ENCODE results near the gene TMEM215.
"Not testable (repeated sequence)": the region's sequence is repeated elsewhere in the genome, so short reads cannot be mapped to it uniquely, and the experiment has no call there.

Gene TMEM215, protein sequence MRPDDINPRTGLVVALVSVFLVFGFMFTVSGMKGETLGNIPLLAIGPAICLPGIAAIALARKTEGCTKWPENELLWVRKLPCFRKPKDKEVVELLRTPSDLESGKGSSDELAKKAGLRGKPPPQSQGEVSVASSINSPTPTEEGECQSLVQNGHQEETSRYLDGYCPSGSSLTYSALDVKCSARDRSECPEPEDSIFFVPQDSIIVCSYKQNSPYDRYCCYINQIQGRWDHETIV

DNA sequence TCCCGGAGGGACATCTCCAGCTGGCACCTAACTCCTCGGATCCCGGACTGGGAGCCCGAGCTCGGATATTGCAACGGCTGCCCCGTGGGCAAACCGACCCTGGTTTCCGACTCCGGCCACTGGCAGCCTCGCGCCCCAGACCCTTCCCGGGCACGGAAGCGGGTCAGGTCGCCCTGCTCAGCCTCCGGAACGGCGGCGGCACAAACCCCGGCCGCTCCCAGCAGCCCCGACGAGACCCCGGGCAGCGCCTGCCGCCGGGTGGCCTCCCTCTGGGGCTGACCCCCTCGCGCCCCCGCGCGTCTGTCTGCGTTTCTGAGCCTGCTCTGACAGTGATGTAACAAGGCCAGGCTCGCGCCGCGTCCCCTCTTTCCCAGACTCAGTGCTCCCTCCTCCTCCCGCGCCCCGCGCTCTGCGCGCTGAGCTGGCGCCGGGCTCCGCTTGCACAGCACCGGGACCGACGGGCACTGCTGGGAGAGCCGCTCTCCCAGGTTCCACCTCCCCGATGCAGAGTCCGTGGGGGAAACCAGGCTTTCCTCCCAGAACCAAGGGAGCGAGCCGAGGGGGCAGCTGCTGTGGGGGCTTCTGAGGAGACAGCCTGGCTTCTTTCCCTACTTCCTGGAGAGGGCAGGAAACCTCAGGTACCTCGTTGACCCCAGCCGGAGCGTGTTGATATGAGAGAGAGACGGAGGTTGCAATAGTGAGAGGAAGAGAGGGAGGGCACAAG lies at the start of gene TMEM215:
TSS of gene TMEM215 (plus strand) at position 373 of the 724 bp plus-strand sequence. CDS start 644 bp downstream, outside the sequence.
- peak; percentile 84 for DNase-seq

DNA sequence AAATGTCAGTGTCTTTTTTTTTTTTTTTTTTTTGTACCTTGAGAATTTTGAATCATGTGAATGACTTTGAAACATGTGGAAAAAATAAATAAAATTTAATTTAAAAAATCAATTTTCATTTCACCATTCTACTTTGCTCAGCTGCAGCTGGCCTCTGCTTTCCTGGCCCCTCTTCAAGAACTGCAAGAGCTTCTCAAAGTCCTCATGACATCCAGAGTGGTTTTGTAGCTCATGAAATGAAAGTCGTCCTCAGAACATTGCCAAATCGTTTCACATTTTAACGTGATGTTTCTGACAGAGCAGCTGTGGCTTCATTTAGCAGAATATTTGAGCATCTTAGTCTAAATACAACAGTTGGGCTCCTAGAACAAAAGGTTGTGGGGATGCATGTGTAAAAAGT lies 47.9 kb upstream of the TMEM215 start:
- DNase-seq = no peak

- DNase-seq = no peak
Measured at GRCh38 chr9:32737378-32737777, 46.0 kb upstream of the TMEM215 start.

- no peak for DNase-seq
Measured at GRCh38 chr9:32738501-32739172, 44.7 kb upstream of the TMEM215 start.

DNA sequence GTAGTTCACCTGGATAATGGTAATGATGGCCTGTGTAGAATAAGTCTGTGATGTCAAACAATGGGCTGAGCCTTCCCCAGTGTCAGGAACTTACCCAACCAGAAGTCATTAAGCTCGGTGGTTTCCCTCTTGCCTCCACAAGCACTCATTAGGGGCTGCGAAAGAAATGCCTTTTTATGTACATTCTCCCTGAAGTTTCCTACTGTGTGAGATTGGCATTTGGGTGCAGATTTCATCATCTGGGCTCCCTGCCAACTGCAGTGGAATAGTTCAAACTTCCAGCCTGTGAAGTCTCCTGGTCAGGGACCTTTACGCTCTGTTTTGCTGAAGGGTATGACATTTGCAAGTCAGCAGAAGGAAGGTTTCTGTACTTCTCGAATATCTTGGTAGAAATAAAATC lies 41.6 kb upstream of the TMEM215 start:
- DNase-seq = no peak

DNA sequence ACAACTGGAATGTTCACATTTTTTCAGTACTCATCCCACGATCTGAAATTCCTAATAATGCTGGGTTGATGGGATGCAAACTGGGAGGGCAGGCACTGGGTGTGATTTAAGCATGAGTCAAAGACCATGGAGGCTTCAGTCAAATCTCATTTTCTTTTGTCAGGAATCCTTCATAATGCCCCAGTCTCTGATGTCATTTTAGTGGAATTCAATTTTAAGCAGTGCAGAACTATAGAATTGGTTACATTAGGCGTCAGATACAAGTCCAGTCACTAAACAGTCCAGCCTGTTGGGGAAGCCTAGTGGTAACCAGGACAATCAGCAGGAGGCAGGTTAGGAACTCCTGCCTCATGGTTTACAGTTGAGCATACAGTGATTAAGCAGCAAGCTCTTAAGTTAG lies 41.0 kb upstream of the TMEM215 start:
- DNase-seq = no peak

DNA sequence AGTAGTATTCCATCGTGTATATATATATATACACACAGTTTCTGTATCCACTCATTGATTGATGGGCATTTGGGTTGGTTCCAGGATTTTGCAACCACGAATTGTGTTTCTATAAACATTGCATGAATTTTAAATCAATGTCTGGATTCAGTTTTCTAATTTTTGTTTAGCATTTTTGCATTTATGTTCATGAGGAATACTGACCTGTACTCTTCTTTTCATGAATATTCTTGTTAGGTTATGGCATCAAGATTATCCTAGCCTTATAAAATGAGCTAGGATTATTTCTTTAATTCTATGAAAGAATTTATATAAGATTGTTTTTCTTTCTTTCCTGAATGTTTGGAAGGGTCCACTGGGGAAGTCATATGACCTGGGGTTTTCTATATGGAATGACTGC lies 35.3 kb upstream of the TMEM215 start:
- DNase-seq = no peak

DNA sequence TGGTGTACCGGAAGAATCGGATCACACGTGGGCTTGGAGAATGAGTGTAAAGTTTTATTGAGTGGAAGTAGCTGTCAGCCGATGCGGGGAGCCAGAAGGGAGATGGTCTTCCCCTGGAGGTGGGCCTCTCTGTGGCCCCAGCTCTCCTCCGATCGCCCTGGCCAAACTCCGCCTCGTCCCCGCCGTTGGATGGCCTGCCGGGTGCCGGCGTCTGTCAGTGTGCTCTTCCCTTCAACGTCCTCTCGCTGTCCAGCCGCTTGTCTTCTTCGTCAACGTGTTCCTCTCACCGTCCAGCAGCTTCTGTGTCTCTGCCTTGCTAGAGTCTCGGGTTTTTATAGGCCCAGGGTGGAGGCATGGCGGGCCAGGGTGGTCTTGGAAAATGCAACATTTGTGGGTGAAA lies 27.6 kb upstream of the TMEM215 start:
- no peak for DNase-seq

DNA sequence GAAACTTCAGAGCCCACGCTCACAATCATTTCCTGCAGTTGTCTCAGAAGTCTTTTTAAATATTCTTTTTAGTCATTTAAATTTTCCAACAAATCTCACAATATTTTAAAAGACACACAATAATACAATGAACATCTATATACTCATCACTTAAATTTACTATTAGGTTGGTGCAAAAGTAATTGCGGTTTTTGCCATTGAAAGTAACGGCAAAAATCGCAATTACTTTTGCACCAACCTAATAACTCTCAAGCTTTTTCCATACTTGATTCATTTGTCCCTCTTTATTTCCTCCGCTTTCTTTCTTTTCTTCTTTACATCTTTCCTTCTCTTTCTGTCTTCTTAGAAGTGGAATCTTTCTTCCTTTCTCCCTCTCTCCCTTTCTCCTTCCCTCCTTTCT lies 19.2 kb upstream of the TMEM215 start:
- no peak for DNase-seq

DNA sequence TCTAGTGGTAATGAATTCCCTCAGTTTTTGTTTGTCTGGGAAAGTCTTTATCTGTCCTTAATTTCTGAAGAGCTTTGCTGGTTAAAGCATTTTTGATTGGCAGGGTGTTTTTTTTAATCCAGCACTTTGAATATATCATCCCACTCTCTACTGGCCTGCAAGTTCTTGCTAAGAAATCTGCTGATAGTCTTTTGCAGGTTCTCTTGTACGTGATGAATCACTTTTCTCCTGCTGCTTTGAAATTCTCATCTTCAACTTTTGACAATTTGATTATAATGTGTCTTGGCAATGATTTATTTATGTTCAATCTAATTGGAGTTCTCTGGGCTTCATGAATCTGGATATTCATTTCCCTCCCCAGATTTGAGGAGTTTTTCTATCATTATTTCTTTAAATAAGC lies 8.1 kb upstream of the TMEM215 start:
- DNase-seq = no peak

DNA sequence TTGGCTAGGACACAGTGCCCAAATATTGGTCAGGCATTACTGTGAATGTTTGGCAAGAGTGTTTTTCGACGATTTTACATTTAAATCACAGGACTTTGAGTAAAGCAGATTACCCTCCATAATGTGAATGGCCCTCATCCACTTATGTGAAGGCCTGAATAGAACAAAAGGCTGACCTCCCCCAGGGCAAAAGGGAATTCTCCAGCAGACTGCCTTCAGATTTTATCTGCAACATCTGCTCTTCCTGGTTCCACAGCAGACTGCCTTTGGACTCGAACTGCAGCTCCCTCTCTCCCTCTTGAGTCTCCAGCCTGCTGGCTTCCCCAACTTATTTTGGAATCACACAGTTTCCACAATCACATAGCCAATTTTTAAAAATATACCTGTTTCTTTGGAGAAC lies 7.1 kb upstream of the TMEM215 start:
- DNase-seq = no peak

GRCh38 chr9:32782476-32783167 lies 718 bp upstream of the TMEM215 start:
- DNase-seq = no peak

DNA sequence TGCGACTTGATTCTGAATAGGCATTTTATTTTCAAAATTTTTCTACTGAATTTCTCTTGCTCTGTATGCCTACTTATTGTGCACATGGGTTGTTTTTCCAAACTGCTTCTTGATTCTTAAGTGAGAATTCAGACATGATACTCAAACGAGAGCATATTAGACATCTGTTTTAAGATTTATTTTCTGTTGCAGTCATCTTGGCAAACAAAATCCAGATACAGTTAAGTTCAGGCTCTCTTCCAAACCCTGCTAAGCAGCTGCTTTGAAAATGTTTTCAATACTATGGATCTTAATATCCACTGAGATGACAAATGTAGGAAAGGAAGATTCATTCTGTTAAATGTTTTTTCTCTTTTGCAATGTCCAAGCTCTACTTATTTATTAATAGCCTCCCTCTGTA lies 4.5 kb downstream of the TMEM215 start:
- no peak for DNase-seq

DNA sequence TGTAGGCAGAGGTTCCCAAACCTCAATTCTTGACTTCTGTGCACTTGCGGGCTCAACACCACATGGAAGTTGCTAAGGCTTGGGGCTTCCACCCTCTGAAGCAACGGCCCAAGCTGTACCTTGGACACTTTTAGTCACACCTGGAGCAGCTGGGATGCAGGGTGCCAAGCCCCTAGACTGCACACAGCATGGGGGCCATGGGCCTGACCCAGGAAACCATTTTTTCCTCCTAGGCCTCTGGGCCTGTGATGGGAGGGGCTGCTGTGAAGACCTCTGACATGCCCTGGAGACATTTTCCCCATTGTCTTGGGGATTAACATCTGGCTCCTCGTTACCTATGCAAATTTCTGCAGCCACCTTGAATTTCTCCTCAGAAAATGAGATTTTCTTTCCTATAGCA lies 12.7 kb downstream of the TMEM215 start:
- not testable (repeated sequence) for DNase-seq

- DNase-seq = no peak
Measured at GRCh38 chr9:32801530-32801929, 18.2 kb downstream of the TMEM215 start.

DNA sequence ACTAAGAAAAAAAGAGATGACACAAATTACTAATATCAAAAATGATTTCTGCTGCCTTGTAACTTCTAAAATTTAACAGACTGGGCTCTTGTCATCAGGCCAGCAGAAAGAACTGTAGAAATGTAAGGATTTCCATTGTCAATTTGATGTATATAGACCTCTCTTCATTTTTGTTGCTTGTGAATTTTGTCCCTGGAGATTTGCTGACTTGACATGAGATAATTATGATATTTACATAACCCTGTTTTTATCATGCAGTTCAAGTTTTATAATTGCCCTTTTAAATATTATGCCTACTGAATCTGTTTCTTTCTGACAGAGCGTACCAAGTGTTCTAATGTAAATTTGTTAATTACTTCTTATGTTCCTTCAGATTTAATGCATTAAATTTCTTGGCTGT lies 23.9 kb downstream of the TMEM215 start:
- DNase-seq = no peak

GRCh38 chr9:32811246-32811645 lies 27.9 kb downstream of the TMEM215 start:
- no peak for DNase-seq

DNA sequence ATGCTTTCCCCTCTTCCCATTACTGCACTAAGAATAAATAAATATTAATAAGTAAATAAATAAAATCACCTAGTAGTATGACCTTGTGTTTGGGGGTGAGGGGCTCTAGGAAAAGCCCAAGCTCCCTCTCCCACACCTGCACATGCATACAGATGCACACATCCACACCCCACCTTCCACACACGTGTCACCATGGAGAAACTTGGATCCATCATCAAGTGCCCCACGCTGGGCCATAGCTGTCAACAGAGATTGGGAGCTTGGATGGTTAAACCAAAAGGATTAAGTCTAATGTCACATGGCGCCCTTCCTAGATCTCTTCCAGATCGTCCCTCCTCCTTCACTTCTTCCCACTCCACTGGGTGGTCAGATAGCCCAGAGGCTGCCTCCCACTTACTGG lies 37.0 kb downstream of the TMEM215 start:
- no peak for DNase-seq

DNA sequence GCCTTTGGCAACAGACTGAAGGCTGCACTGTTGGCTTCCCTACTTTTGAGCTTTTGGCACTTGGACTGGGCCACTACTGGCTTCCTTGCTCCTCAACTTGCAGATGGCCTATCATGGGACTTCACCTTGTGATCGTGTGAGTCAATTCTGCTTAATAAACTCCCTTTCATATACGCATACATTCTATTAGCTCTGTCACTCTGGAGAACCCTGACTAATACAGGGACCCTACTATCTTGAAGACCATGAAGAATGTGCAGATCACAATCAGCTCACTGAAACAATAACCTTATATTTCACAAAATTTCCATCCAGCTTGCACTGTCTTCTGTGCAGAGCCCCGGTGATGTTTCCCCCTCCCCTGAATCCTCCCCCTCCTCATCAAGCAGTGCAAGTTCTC lies 39.8 kb downstream of the TMEM215 start:
- no peak for DNase-seq

- DNase-seq = no peak
Measured at GRCh38 chr9:32823551-32823950, 40.2 kb downstream of the TMEM215 start.

DNA sequence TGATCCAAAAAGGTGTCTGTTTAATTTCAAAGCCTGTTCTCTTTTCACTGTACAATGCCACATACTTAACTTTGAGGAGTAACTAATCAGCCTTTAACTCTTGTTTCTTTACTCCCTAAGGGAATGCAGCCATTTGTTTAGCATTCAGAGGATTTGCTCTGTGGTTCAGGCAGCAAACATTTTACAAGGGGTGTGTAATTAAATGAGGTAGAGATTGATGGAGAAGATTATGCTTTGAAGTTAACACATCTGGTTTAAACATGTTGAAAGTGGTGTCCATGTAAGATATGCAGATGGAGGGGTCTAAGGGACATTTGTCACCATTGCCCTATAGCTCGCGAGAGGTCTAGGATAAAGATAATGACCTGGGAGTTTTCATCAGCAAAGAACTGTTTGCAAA lies 41.9 kb downstream of the TMEM215 start:
- no peak for DNase-seq

DNA sequence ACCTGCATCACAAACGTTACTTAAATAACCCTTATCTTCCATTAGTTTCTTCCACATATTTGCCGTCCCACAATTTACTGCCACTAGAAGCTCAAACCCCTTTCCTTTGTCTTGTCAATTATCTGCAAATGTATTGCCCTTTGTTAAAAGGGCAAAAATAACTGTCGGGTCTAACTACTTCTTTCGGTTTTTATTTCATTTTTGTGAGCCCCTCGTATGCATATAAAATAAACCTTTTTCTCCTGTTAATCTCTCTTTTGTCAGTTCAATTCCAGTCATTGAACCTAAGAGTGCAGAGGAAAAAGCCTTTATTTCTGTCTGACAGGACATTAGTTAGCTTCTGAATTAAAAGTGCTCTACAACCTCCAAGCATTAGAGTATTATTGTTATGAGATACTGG lies 45.5 kb downstream of the TMEM215 start:
- DNase-seq = no peak

- DNase-seq = no peak
Measured at GRCh38 chr9:32832346-32832745, 49.0 kb downstream of the TMEM215 start.
